Mucosa of rectum (tissue), 2 donors: ENCODE measurements around the gene PCNX1.

ENCODE experiments used
- H3K27ac ChIP-seq, 2 donors: one replicate each; pipeline ENCODE4 v1.7.0; 2013; ENCODE audit warnings: inconsistent platforms in 2 of 2, low read depth in 2 of 2, low read length in 2 of 2
- H3K27me3 ChIP-seq, 2 donors: one replicate each; pipeline ENCODE4 v1.7.0; 2013; ENCODE audit warnings: low read length in 2 of 2; ENCODE audit not compliant: control insufficient read depth in 2 of 2, insufficient read depth in 2 of 2
- H3K36me3 ChIP-seq, 2 donors: one replicate each; pipeline ENCODE4 v1.7.0; 2013; ENCODE audit warnings: low read length in 2 of 2; ENCODE audit not compliant: control insufficient read depth in 2 of 2, insufficient read depth in 2 of 2
- H3K4me1 ChIP-seq, 2 donors: one replicate each; pipeline ENCODE4 v1.7.0; 2013; ENCODE audit warnings: low read length in 2 of 2, mild to moderate bottlenecking in 1 of 2; ENCODE audit not compliant: control insufficient read depth in 2 of 2, insufficient read depth in 2 of 2
- H3K4me3 ChIP-seq, 2 donors: one replicate each; pipeline ENCODE4 v1.7.0; 2013; ENCODE audit warnings: low read length in 2 of 2
- H3K9ac ChIP-seq, 2 donors: one replicate each; pipeline ENCODE4 v1.7.0; 2013; ENCODE audit warnings: low read length in 2 of 2, low read depth in 1 of 2, mild to moderate bottlenecking in 1 of 2
- H3K9me3 ChIP-seq, 2 donors: one replicate each; pipeline ENCODE4 v1.7.0; 2013; ENCODE audit warnings: low read length in 2 of 2; ENCODE audit not compliant: control insufficient read depth in 2 of 2
- donor health status: healthy.
- donor health status: Normal muscosa, but diverticular disease.

PCNX1 gene

DNA sequence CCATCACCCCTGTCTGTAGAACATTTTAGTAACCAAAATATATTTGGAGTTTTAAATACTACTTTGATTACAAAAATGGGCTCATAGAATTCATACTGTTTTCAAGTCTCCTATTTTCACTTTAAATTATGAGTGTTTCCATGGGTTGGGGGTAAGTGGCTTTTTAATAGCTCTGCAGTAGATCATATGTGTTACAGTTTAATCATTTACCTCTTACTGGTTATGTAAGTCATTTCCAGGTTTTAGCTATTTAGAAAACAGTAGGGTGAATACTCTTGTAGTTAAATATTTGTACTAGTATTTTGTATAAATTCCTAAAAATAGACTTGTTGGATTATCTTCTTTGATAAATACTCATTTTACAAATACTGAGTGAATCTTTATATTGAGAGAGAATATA, 8.2 kb downstream of the PCNX1 start:
- H3K36me3 ChIP-seq, result no peaks in the 10 kb centered on the region
- H3K27me3 ChIP-seq, result no peaks in the 10 kb centered on the region
- H3K4me3 ChIP-seq, result no peak overlapping the region
- no peak overlapping the region for H3K27ac ChIP-seq
- no peaks in the 10 kb centered on the region for H3K4me1 ChIP-seq
- H3K9ac ChIP-seq, result no peak overlapping the region
- no peaks in the 10 kb centered on the region for H3K9me3 ChIP-seq

- no peaks in the 10 kb centered on the region for H3K36me3 ChIP-seq
- H3K9me3 ChIP-seq, result no peaks in the 10 kb centered on the region
- H3K27me3 ChIP-seq, result no peaks in the 10 kb centered on the region
- H3K27ac ChIP-seq, result no peak overlapping the region
- no peak overlapping the region for H3K9ac ChIP-seq
- no peaks in the 10 kb centered on the region for H3K4me1 ChIP-seq
- no peak overlapping the region for H3K4me3 ChIP-seq
These were observed 9.0 kb downstream of the PCNX1 start for GRCh38 chr14:70916300-70916699.

- H3K36me3 ChIP-seq, result no peaks in the 10 kb centered on the region
- H3K4me3 ChIP-seq, result no peak overlapping the region
- no peak overlapping the region for H3K9ac ChIP-seq
- H3K4me1 ChIP-seq, result no peaks in the 10 kb centered on the region
- H3K27me3 ChIP-seq, result no peaks in the 10 kb centered on the region
- H3K27ac ChIP-seq, result no peak overlapping the region
- H3K9me3 ChIP-seq, result no peaks in the 10 kb centered on the region
These were observed 9.5 kb downstream of the PCNX1 start for GRCh38 chr14:70916799-70917198.

DNA sequence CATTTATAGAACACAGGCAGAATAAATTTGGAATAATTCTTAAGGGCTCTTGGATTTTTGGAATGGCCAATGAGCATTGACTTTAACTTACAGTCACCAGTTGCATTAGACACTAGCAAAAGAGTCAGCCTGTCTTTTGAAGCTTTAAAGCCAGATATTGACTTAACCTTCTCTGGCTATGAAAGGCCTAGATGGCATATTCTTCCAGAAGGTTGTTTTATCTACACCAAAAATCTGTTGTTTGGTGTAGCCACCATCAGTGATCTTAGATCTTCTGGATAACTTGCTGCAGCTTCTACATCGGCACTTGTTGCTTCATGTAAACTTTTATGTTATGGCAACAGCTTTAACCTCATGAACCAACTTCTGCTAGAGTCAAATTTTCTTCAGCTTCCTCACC, 10.4 kb downstream of the PCNX1 start:
- no peak overlapping the region for H3K9ac ChIP-seq

DNA sequence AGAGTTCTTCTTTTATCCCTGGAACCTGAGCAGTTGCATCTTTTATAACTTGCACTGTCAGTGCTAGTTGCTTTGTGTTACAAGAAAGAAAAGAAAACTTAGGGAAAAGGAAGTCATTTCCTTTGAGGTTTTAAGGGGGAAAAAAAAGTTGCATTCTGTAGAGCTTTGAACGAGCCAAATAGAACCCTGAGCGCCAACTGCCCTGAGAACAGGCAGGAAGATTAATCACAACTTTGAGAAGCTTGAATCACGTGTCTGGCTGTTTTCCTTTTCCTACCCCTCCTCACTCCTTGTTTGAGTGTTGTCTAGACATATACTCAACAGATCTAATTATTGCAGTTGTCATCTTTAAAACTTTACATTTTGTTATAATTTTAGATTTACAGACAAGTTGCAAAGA, 12.5 kb downstream of the PCNX1 start:
- H3K36me3 ChIP-seq, result no peaks in the 10 kb centered on the region
- H3K4me1 ChIP-seq, result no peaks in the 10 kb centered on the region
- H3K4me3 ChIP-seq, result no peak overlapping the region
- no peaks in the 10 kb centered on the region for H3K9me3 ChIP-seq
- H3K27ac ChIP-seq, result no peak overlapping the region
- no peak overlapping the region for H3K9ac ChIP-seq
- no peaks in the 10 kb centered on the region for H3K27me3 ChIP-seq

More for the DNA sequence above, 10.4 kb downstream of the PCNX1 start:
- Histone ChIP-seq H3K36me3 (no peaks in the 10 kb centered on the region), H3K9me3 (no peaks in the 10 kb centered on the region), H3K4me3 (no peak overlapping the region), H3K27ac (no peak overlapping the region), H3K27me3 (no peaks in the 10 kb centered on the region), H3K4me1 (no peaks in the 10 kb centered on the region)

GRCh38 chr14:70920608-70921007, 13.3 kb downstream of the PCNX1 start:
- Histone ChIP-seq H3K27me3 (no peaks in the 10 kb centered on the region), H3K9ac (no peak overlapping the region), H3K4me3 (no peak overlapping the region), H3K4me1 (no peaks in the 10 kb centered on the region), H3K27ac (no peak overlapping the region), H3K36me3 (no peaks in the 10 kb centered on the region), H3K9me3 (no peaks in the 10 kb centered on the region)

GRCh38 chr14:70921669-70922068, 14.4 kb downstream of the PCNX1 start:
- H3K4me3 ChIP-seq, result no peak overlapping the region
- H3K9ac ChIP-seq, result no peak overlapping the region
- no peaks in the 10 kb centered on the region for H3K9me3 ChIP-seq
- no peak overlapping the region for H3K27ac ChIP-seq
- no peaks in the 10 kb centered on the region for H3K36me3 ChIP-seq
- H3K27me3 ChIP-seq, result no peaks in the 10 kb centered on the region
- no peaks in the 10 kb centered on the region for H3K4me1 ChIP-seq

- H3K4me3 ChIP-seq, result no peak overlapping the region
- H3K27ac ChIP-seq, result no peak overlapping the region
- H3K9ac ChIP-seq, result no peak overlapping the region
- H3K9me3 ChIP-seq, result no peaks in the 10 kb centered on the region
- H3K4me1 ChIP-seq, result no peaks in the 10 kb centered on the region
- H3K27me3 ChIP-seq, result no peaks in the 10 kb centered on the region
- no peaks in the 10 kb centered on the region for H3K36me3 ChIP-seq
These were observed 17.3 kb downstream of the PCNX1 start for GRCh38 chr14:70924521-70924920.

DNA sequence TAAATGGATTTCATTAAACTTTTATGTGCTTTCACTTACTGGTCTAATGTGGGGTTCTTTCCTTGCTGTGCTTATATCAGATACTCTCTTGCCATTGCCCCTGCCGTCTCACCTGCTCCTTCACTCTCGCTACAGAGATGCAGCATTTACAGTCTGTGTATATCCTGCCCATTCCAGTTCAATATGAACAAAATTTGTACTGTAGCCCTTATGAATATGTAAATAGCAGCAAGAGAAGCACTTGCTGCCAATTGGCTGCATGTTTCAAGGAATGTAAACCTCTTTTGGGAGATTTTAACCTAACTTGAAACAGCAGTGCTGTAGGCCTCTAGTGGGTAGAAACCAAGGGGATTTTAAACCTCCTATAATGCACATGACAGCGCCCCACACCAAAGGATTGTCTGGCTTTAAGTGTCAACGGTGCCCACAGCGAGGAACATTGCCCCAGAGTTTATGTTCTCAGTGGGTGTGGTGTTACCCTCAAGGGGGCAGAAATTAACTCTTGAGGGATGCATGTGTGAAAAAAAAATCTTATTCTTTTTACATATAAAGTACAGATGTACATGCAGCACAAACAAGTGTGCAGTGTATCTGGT, 19.1 kb downstream of the PCNX1 start:
- Histone ChIP-seq H3K9me3 (no peaks in the 10 kb centered on the region), H3K36me3 (no peaks in the 10 kb centered on the region), H3K27me3 (no peaks in the 10 kb centered on the region), H3K27ac (no peak overlapping the region), H3K9ac (no peak overlapping the region), H3K4me1 (no peaks in the 10 kb centered on the region), H3K4me3 (no peak overlapping the region)

DNA sequence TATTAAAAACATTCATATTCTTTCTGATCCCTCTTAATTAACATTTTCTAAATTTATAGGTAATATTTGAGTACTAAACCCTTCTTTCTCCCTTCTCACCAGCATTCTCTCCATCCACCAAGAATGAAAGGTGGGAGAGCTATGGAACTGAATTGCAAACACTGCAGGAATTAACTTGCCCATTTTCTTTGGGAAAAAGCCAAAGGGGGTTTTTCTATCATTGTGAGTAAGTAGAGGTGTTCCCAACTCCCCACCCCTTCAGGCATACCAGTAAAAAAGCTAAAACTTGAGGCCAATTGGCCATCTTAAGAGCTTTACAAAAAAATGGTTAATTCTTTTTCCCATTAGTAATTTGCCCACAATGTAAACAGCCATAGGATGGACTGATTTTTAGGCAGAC, 23.7 kb downstream of the PCNX1 start:
- Histone ChIP-seq H3K27ac (no peak overlapping the region), H3K36me3 (no peaks in the 10 kb centered on the region), H3K9ac (no peak overlapping the region), H3K27me3 (no peaks in the 10 kb centered on the region), H3K4me1 (peaks cover 8 to 11% of the 10 kb centered on the region in 2 donors), H3K4me3 (no peak overlapping the region), H3K9me3 (no peaks in the 10 kb centered on the region)

DNA sequence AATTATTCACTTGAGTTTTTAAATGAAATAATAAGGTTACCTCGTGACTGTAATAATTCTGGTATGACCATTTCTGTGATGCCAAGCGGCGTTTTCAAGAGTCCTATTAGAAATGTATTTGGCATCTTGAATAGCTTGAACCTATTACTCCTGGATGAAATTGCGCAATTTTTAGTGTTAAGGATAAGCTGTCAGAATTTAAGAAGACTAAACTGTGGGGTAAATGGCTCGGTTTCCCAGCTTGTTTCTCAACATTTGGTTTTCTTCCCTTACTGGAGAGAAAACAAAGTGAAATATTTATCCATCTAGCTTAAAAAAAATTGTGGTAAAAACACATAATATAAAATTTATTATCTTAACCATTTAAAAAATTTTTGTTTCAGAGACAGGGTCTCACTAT, 26.8 kb downstream of the PCNX1 start:
- Histone ChIP-seq H3K36me3 (no peaks in the 10 kb centered on the region), H3K9ac (no peak overlapping the region), H3K27me3 (no peaks in the 10 kb centered on the region), H3K27ac (no peak overlapping the region), H3K4me3 (no peak overlapping the region), H3K9me3 (no peaks in the 10 kb centered on the region), H3K4me1 (peaks cover 8 to 11% of the 10 kb centered on the region in 2 donors)
